ENCODE data around the gene INTS12.

The INTS12 gene

GRCh38 chr4:105671301-105671700 is 37.2 kb downstream of the INTS12 start:
- H3K4me1 ChIP-seq (ENCODE audit: insufficient read depth, poor library complexity, severe bottlenecking): no peaks in the 10 kb centered on the region
- no peaks in the 10 kb centered on the region for H3K9me3 ChIP-seq (ENCODE audit: severe bottlenecking)
- no peak for DNase-seq (ENCODE audit: low spot score)
- H3K27ac ChIP-seq (ENCODE audit: poor library complexity, severe bottlenecking): no peak overlapping the region
- H3K4me3 ChIP-seq (ENCODE audit: severe bottlenecking): no peak overlapping the region
- no peaks in the 10 kb centered on the region for H3K36me3 ChIP-seq (ENCODE audit: low read depth)
- no peak for TF ChIP-seq CTCF (IDR thresholded peaks at IDR 0.05; ENCODE audit: poor library complexity, severe bottlenecking)
- H3K27me3 ChIP-seq (ENCODE audit: insufficient read depth, poor library complexity, severe bottlenecking): no peaks in the 10 kb centered on the region
- ATAC-seq (ENCODE audit: low read depth): no peak

- no peak for TF ChIP-seq CTCF (IDR thresholded peaks at IDR 0.05; ENCODE audit: poor library complexity, severe bottlenecking)
- H3K27me3 ChIP-seq (ENCODE audit: insufficient read depth, poor library complexity, severe bottlenecking): no peaks in the 10 kb centered on the region
- no peak overlapping the region for H3K4me3 ChIP-seq (ENCODE audit: severe bottlenecking)
- H3K27ac ChIP-seq (ENCODE audit: poor library complexity, severe bottlenecking): no peak overlapping the region
- ATAC-seq (ENCODE audit: low read depth) (no peak), DNase-seq (ENCODE audit: low spot score) (no peak)
- no peaks in the 10 kb centered on the region for H3K36me3 ChIP-seq (ENCODE audit: low read depth)
- H3K9me3 ChIP-seq (ENCODE audit: severe bottlenecking): no peaks in the 10 kb centered on the region
- no peaks in the 10 kb centered on the region for H3K4me1 ChIP-seq (ENCODE audit: insufficient read depth, poor library complexity, severe bottlenecking)
Observed at GRCh38 chr4:105670684-105671083, 37.8 kb downstream of the INTS12 start.

- peak; percentile 50 for TF ChIP-seq CTCF (IDR thresholded peaks at IDR 0.05; ENCODE audit: poor library complexity, severe bottlenecking)
- H3K4me1 ChIP-seq (ENCODE audit: insufficient read depth, poor library complexity, severe bottlenecking): no peaks in the 10 kb centered on the region
- DNase-seq (ENCODE audit: low spot score) (no peak), ATAC-seq (ENCODE audit: low read depth) (peak; percentile 70; the same call in 2 of the 3 replicates)
- H3K27me3 ChIP-seq (ENCODE audit: insufficient read depth, poor library complexity, severe bottlenecking): no peaks in the 10 kb centered on the region
- no peak overlapping the region for H3K4me3 ChIP-seq (ENCODE audit: severe bottlenecking)
- H3K27ac ChIP-seq (ENCODE audit: poor library complexity, severe bottlenecking): no peak overlapping the region
- H3K9me3 ChIP-seq (ENCODE audit: severe bottlenecking): no peaks in the 10 kb centered on the region
- H3K36me3 ChIP-seq (ENCODE audit: low read depth): no peaks in the 10 kb centered on the region
Observed at GRCh38 chr4:105666693-105667092, 41.8 kb downstream of the INTS12 start.

- H3K27me3 ChIP-seq (ENCODE audit: insufficient read depth, poor library complexity, severe bottlenecking): no peaks in the 10 kb centered on the region
- no peak for TF ChIP-seq CTCF (IDR thresholded peaks at IDR 0.05; ENCODE audit: poor library complexity, severe bottlenecking)
- H3K27ac ChIP-seq (ENCODE audit: poor library complexity, severe bottlenecking): no peak overlapping the region
- ATAC-seq (ENCODE audit: low read depth) (no peak), DNase-seq (ENCODE audit: low spot score) (no peak)
- no peaks in the 10 kb centered on the region for H3K9me3 ChIP-seq (ENCODE audit: severe bottlenecking)
- no peaks in the 10 kb centered on the region for H3K36me3 ChIP-seq (ENCODE audit: low read depth)
- H3K4me3 ChIP-seq (ENCODE audit: severe bottlenecking): no peak overlapping the region
- no peaks in the 10 kb centered on the region for H3K4me1 ChIP-seq (ENCODE audit: insufficient read depth, poor library complexity, severe bottlenecking)
Observed at GRCh38 chr4:105662935-105663675, 45.4 kb downstream of the INTS12 start.

GRCh38 chr4:105661028-105661427 is 47.5 kb downstream of the INTS12 start:
- DNase-seq (ENCODE audit: low spot score) (no peak), ATAC-seq (ENCODE audit: low read depth) (0 out of 3 replicates have a peak, but pooled peaks have one; percentile 23)
- Histone ChIP-seq H3K4me3 (ENCODE audit: severe bottlenecking) (no peak overlapping the region), H3K27me3 (ENCODE audit: insufficient read depth, poor library complexity, severe bottlenecking) (no peaks in the 10 kb centered on the region), H3K27ac (ENCODE audit: poor library complexity, severe bottlenecking) (no peak overlapping the region), H3K36me3 (ENCODE audit: low read depth) (no peaks in the 10 kb centered on the region), H3K4me1 (ENCODE audit: insufficient read depth, poor library complexity, severe bottlenecking) (peaks cover 11% of the 10 kb centered on the region), H3K9me3 (ENCODE audit: severe bottlenecking) (no peaks in the 10 kb centered on the region)
- no peak for TF ChIP-seq CTCF (IDR thresholded peaks at IDR 0.05; ENCODE audit: poor library complexity, severe bottlenecking)
